ENCODE results near the gene DMAC2L. TPM values are rescaled to one million over a fixed set of nuclear protein-coding genes. Genes with fewer than 3 reads are reported as not detected.

DMAC2L gene
- total RNA-seq, 6 experiments from 2014 or later = 10.6 to 14.5 (median 12.1) TPM

- Mint-ChIP-seq H3K36me3 (ENCODE audit: low read depth) (no peaks in the 10 kb centered on the region), H3K27ac (peak overlapping the region; percentile 82), H3K4me3 (peak overlapping the region; percentile 84), H3K4me1 (ENCODE audit: low read depth) (peaks cover 57% of the 10 kb centered on the region), H3K9me3 (no peaks in the 10 kb centered on the region), H3K27me3 (ENCODE audit: insufficient read depth) (no peaks in the 10 kb centered on the region; the same call in 1 of the 2 replicates)
- peak; percentile 74 for DNase-seq
- peak; percentile 49; the same call in 1 of the 2 replicates for TF ChIP-seq CTCF (IDR thresholded peaks at IDR 0.05)
Observed at GRCh38 chr14:50342221-50343078, 30.3 kb downstream of the DMAC2L start.

GRCh38 chr14:50343434-50343833 is 31.3 kb downstream of the DMAC2L start:
- H3K9me3 Mint-ChIP-seq = no peaks in the 10 kb centered on the region
- H3K4me3 Mint-ChIP-seq = no peak overlapping the region
- H3K36me3 Mint-ChIP-seq (ENCODE audit: low read depth) = no peaks in the 10 kb centered on the region; the same call in 1 of the 2 replicates
- H3K27me3 Mint-ChIP-seq (ENCODE audit: insufficient read depth) = no peaks in the 10 kb centered on the region; the same call in 1 of the 2 replicates
- H3K27ac Mint-ChIP-seq = no peak overlapping the region; the same call in 1 of the 2 replicates
- peaks cover 67% of the 10 kb centered on the region for H3K4me1 Mint-ChIP-seq (ENCODE audit: low read depth)
- no peak for DNase-seq
- TF ChIP-seq CTCF (IDR thresholded peaks at IDR 0.05) = no peak

GRCh38 chr14:50344116-50344775 is 32.1 kb downstream of the DMAC2L start:
- DNase-seq = no peak
- TF ChIP-seq CTCF (IDR thresholded peaks at IDR 0.05) = no peak
- Mint-ChIP-seq H3K27ac (peak overlapping the region; percentile 69), H3K9me3 (no peaks in the 10 kb centered on the region), H3K27me3 (ENCODE audit: insufficient read depth) (no peaks in the 10 kb centered on the region; the same call in 1 of the 2 replicates), H3K4me1 (ENCODE audit: low read depth) (peaks cover 75% of the 10 kb centered on the region), H3K36me3 (ENCODE audit: low read depth) (no peaks in the 10 kb centered on the region; the same call in 1 of the 2 replicates), H3K4me3 (peak overlapping the region; percentile 9; the same call in 1 of the 2 replicates)

GRCh38 chr14:50344876-50345563 is 32.9 kb downstream of the DMAC2L start:
- peak overlapping the region; percentile 69 for H3K27ac Mint-ChIP-seq
- H3K4me1 Mint-ChIP-seq (ENCODE audit: low read depth) = peaks cover 75% of the 10 kb centered on the region
- H3K9me3 Mint-ChIP-seq = no peaks in the 10 kb centered on the region
- DNase-seq = peak; percentile 49
- no peaks in the 10 kb centered on the region; the same call in 1 of the 2 replicates for H3K27me3 Mint-ChIP-seq (ENCODE audit: insufficient read depth)
- TF ChIP-seq CTCF (IDR thresholded peaks at IDR 0.05) = no peak
- no peaks in the 10 kb centered on the region; the same call in 1 of the 2 replicates for H3K36me3 Mint-ChIP-seq (ENCODE audit: low read depth)
- H3K4me3 Mint-ChIP-seq = peak overlapping the region; percentile 30; the same call in 1 of the 2 replicates

GRCh38 chr14:50345846-50346422 is 33.8 kb downstream of the DMAC2L start:
- no peak for TF ChIP-seq CTCF (IDR thresholded peaks at IDR 0.05)
- no peak overlapping the region for H3K4me3 Mint-ChIP-seq
- no peaks in the 10 kb centered on the region; the same call in 1 of the 2 replicates for H3K27me3 Mint-ChIP-seq (ENCODE audit: insufficient read depth)
- H3K36me3 Mint-ChIP-seq (ENCODE audit: low read depth) = no peaks in the 10 kb centered on the region; the same call in 1 of the 2 replicates
- peak overlapping the region; percentile 69 for H3K27ac Mint-ChIP-seq
- peaks cover 77% of the 10 kb centered on the region for H3K4me1 Mint-ChIP-seq (ENCODE audit: low read depth)
- DNase-seq = no peak
- H3K9me3 Mint-ChIP-seq = no peaks in the 10 kb centered on the region

Data from HFFc6 (cell line).